DND-41 (cell line): ENCODE results near the gene IFFO2.

Experiments used
- ATAC-seq: fragments of 200-7000 bp; cut with Tn5 transposase; 3 replicates; pipeline ENCODE4 v1.9.1; 2021; ENCODE audit warnings: low read depth; ENCODE audit not compliant: insufficient read depth
- DNase-seq: peaks from one replicate; pipeline ENCODE4 v3.0.0-alpha.2; 2020
- H2AFZ ChIP-seq: 2 replicates; pipeline ENCODE4 v1.6.0; 2012; ENCODE audit warnings: low read depth, low read length
- H3K27ac ChIP-seq: 2 replicates; pipeline ENCODE4 v1.5.1; 2012; ENCODE audit warnings: low read length, inconsistent platforms
- H3K27me3 ChIP-seq: fragments of 200-600 bp; sonication (generic); 2 replicates; pipeline ENCODE4 v1.6.0; 2012; ENCODE audit warnings: low read length, mild to moderate bottlenecking, inconsistent platforms; ENCODE audit not compliant: insufficient read depth, poor library complexity
- H3K36me3 ChIP-seq: 2 replicates; pipeline ENCODE4 v1.5.1; 2012; ENCODE audit warnings: low read length, inconsistent platforms; ENCODE audit not compliant: insufficient read depth
- H3K4me1 ChIP-seq: 2 replicates; pipeline ENCODE4 v1.5.1; 2012; ENCODE audit warnings: mild to moderate bottlenecking, low read length; ENCODE audit not compliant: insufficient read depth
- H3K4me2 ChIP-seq: 2 replicates; pipeline ENCODE4 v1.6.0; 2012; ENCODE audit warnings: mild to moderate bottlenecking, moderate library complexity, low read length, inconsistent platforms; ENCODE audit not compliant: insufficient read depth
- H3K4me3 ChIP-seq, 2 experiments: fragments of 200-600 bp in 1 of 2; shearing (Covaris generic) in 1 of 2; 2 replicates each; pipeline ENCODE4 v1.5.1; 2012 to 2016; ENCODE audit warnings: inconsistent platforms in 2 of 2, low read length in 2 of 2, mild to moderate bottlenecking in 2 of 2, low read depth in 1 of 2, moderate library complexity in 1 of 2
- H3K79me2 ChIP-seq: 2 replicates; pipeline ENCODE4 v1.6.0; 2012; ENCODE audit warnings: low read length, inconsistent platforms; ENCODE audit not compliant: insufficient read depth
- H3K9ac ChIP-seq: 2 replicates; pipeline ENCODE4 v1.6.0; 2012; ENCODE audit warnings: low read depth, mild to moderate bottlenecking, inconsistent platforms, low read length, moderate library complexity
- H3K9me3 ChIP-seq: 2 replicates; pipeline ENCODE4 v1.5.1; 2012; ENCODE audit warnings: low read length, moderate library complexity, mild to moderate bottlenecking, inconsistent platforms; ENCODE audit not compliant: insufficient read depth, severe bottlenecking
- H4K20me1 ChIP-seq: 2 replicates; pipeline ENCODE4 v1.6.0; 2012; ENCODE audit warnings: low read length; ENCODE audit not compliant: insufficient read depth
- EZH2 ChIP-seq: IDR thresholded peaks from 3 replicates; pipeline ENCODE4 v1.6.1; 2012; ENCODE audit warnings: borderline replicate concordance, low read depth, mild to moderate bottlenecking, moderate library complexity, low read length, inconsistent platforms; ENCODE audit not compliant: severe bottlenecking
- TF ChIP-seq, protein P1 (sequence below): IDR thresholded peaks from 2 replicates; pipeline ENCODE4 v1.5.1; 2012; ENCODE audit warnings: borderline replicate concordance, low read length, moderate library complexity, mild to moderate bottlenecking; ENCODE audit not compliant: poor library complexity, severe bottlenecking; ENCODE audit errors: extremely low read depth

The IFFO2 gene

GRCh38 chr1:19000065-19000464 is 43.6 kb upstream of the IFFO2 start:
- H3K4me2 ChIP-seq, result no peak overlapping the region
- no peak overlapping the region for H2AFZ ChIP-seq
- ATAC-seq (no peak), DNase-seq (no peak)
- no peak overlapping the region for H3K9ac ChIP-seq
- no peaks in the 10 kb centered on the region for H3K79me2 ChIP-seq
- no peak overlapping the region for H3K27ac ChIP-seq
- no peaks in the 10 kb centered on the region for H3K27me3 ChIP-seq
- TF ChIP-seq, protein P1, sequence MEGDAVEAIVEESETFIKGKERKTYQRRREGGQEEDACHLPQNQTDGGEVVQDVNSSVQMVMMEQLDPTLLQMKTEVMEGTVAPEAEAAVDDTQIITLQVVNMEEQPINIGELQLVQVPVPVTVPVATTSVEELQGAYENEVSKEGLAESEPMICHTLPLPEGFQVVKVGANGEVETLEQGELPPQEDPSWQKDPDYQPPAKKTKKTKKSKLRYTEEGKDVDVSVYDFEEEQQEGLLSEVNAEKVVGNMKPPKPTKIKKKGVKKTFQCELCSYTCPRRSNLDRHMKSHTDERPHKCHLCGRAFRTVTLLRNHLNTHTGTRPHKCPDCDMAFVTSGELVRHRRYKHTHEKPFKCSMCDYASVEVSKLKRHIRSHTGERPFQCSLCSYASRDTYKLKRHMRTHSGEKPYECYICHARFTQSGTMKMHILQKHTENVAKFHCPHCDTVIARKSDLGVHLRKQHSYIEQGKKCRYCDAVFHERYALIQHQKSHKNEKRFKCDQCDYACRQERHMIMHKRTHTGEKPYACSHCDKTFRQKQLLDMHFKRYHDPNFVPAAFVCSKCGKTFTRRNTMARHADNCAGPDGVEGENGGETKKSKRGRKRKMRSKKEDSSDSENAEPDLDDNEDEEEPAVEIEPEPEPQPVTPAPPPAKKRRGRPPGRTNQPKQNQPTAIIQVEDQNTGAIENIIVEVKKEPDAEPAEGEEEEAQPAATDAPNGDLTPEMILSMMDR, result no peak
- TF ChIP-seq EZH2, result no peak
- no peaks in the 10 kb centered on the region for H3K4me1 ChIP-seq
- no peaks in the 10 kb centered on the region for H3K9me3 ChIP-seq
- no peak overlapping the region for H3K4me3 ChIP-seq
- no peaks in the 10 kb centered on the region for H4K20me1 ChIP-seq
- no peaks in the 10 kb centered on the region for H3K36me3 ChIP-seq

GRCh38 chr1:18999359-18999758 is 42.9 kb upstream of the IFFO2 start:
- Histone ChIP-seq H3K79me2 (no peaks in the 10 kb centered on the region), H3K4me2 (no peak overlapping the region), H3K9me3 (no peaks in the 10 kb centered on the region), H3K27ac (no peak overlapping the region), H3K9ac (no peak overlapping the region), H3K4me3 (no peak overlapping the region), H4K20me1 (no peaks in the 10 kb centered on the region), H3K36me3 (no peaks in the 10 kb centered on the region), H3K27me3 (no peaks in the 10 kb centered on the region), H2AFZ (no peak overlapping the region), H3K4me1 (no peaks in the 10 kb centered on the region)
- no peak for TF ChIP-seq EZH2
- TF ChIP-seq, protein P1, result no peak
- no peak for DNase-seq
- no peak for ATAC-seq

GRCh38 chr1:18998016-18998724 is 41.7 kb upstream of the IFFO2 start:
- no peak overlapping the region for H2AFZ ChIP-seq
- H3K36me3 ChIP-seq, result no peaks in the 10 kb centered on the region
- H3K9ac ChIP-seq, result no peak overlapping the region
- no peak overlapping the region for H3K4me2 ChIP-seq
- H3K27me3 ChIP-seq, result peaks cover 4% of the 10 kb centered on the region
- DNase-seq (no peak), ATAC-seq (no peak)
- H3K79me2 ChIP-seq, result no peaks in the 10 kb centered on the region
- no peaks in the 10 kb centered on the region for H3K9me3 ChIP-seq
- TF ChIP-seq, protein P1, result no peak
- no peak for TF ChIP-seq EZH2
- H3K4me1 ChIP-seq, result no peaks in the 10 kb centered on the region
- no peaks in the 10 kb centered on the region for H4K20me1 ChIP-seq
- H3K4me3 ChIP-seq, result no peak overlapping the region
- no peak overlapping the region for H3K27ac ChIP-seq

GRCh38 chr1:18997508-18997907 is 41.0 kb upstream of the IFFO2 start:
- H3K27me3 ChIP-seq, result peaks cover 4% of the 10 kb centered on the region
- H3K79me2 ChIP-seq, result no peaks in the 10 kb centered on the region
- H3K4me2 ChIP-seq, result no peak overlapping the region
- ATAC-seq (no peak), DNase-seq (no peak)
- H3K9ac ChIP-seq, result no peak overlapping the region
- no peaks in the 10 kb centered on the region for H3K4me1 ChIP-seq
- TF ChIP-seq, protein P1, result no peak
- TF ChIP-seq EZH2, result no peak
- H4K20me1 ChIP-seq, result no peaks in the 10 kb centered on the region
- no peak overlapping the region for H2AFZ ChIP-seq
- no peak overlapping the region for H3K4me3 ChIP-seq
- no peak overlapping the region for H3K27ac ChIP-seq
- no peaks in the 10 kb centered on the region for H3K36me3 ChIP-seq
- no peaks in the 10 kb centered on the region for H3K9me3 ChIP-seq
